ENCODE results near the gene MZT2B.
"Not testable (repeated sequence)": the region's sequence is repeated elsewhere in the genome, so short reads cannot be mapped to it uniquely, and the experiment has no call there.

DNA sequence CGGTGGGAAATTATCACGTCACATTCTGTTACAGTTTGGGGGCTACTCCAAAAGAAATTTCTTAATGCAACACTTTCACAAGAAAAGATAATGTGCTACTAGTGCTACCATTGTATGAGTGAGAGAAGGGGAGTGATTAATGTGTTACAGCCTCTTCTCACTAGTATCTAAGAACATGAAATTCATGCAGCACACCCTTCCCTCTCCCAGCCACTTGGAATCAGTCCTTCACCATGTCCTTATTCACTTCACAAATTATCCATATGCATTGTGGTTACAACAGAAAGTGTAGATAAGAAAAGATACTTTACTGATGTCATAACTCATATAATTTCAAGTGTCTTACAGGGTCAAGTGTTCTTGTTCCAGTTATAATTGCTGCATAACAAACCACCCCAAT lies 37.1 kb downstream of the MZT2B start:
- TF ChIP-seq POLR2AphosphoS5 (IDR thresholded peaks at IDR 0.05); EP300 (conservative IDR thresholded peaks at IDR 0.05; ENCODE audit: poor library complexity, severe bottlenecking); EZH2 (IDR thresholded peaks at IDR 0.05; ENCODE audit: borderline replicate concordance, insufficient read depth, low read length, poor library complexity, severe bottlenecking): not testable (repeated sequence)
- TF ChIP-seq, protein P1, sequence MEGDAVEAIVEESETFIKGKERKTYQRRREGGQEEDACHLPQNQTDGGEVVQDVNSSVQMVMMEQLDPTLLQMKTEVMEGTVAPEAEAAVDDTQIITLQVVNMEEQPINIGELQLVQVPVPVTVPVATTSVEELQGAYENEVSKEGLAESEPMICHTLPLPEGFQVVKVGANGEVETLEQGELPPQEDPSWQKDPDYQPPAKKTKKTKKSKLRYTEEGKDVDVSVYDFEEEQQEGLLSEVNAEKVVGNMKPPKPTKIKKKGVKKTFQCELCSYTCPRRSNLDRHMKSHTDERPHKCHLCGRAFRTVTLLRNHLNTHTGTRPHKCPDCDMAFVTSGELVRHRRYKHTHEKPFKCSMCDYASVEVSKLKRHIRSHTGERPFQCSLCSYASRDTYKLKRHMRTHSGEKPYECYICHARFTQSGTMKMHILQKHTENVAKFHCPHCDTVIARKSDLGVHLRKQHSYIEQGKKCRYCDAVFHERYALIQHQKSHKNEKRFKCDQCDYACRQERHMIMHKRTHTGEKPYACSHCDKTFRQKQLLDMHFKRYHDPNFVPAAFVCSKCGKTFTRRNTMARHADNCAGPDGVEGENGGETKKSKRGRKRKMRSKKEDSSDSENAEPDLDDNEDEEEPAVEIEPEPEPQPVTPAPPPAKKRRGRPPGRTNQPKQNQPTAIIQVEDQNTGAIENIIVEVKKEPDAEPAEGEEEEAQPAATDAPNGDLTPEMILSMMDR (IDR thresholded peaks at IDR 0.05; ENCODE audit: poor library complexity, severe bottlenecking) = not testable (repeated sequence)
